ENCODE measurements around the gene SLC22A3.

DNA sequence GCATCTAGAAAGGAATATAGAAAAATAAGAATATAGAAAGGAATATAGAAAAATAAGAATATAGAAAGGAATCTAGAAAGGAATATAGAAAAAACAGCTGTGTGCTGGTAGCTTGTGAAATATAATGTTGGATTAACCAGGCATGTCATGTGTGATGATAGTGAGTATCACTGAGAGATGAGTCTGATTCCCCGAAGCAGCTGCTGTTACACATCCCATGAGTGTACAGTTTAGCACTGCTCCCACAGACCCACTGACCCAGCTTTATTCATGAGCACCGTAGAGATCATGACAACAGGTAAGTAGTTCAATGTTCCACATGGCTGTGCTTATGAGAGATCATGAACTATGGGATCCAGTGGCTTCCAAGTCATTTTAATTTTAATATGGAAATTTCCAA, 64.8 kb downstream of the SLC22A3 start:
- TF ChIP-seq CTCF (IDR thresholded peaks at IDR 0.05) (no peak), POLR2A (IDR thresholded peaks at IDR 0.05) (no peak), POLR2AphosphoS5 (IDR thresholded peaks at IDR 0.05) (no peak)

Data from gastroesophageal sphincter (tissue), 3 donors.